ENCODE measurements around the gene SEC24D.
"Not testable (repeated sequence)": the region's sequence is repeated elsewhere in the genome, so short reads cannot be mapped to it uniquely, and the experiment has no call there.

The SEC24D gene

GRCh38 chr4:118811832-118812231 lies 24.1 kb downstream of the SEC24D start:
- DNase-seq (ENCODE audit: low spot score) = no peak

- DNase-seq (ENCODE audit: low spot score) = no peak
These were observed 24.7 kb downstream of the SEC24D start for GRCh38 chr4:118810991-118811764.

- DNase-seq (ENCODE audit: low spot score) = no peak
These were observed 28.3 kb downstream of the SEC24D start for GRCh38 chr4:118807659-118808058.

- no peak for DNase-seq (ENCODE audit: low spot score)
These were observed 32.7 kb downstream of the SEC24D start for GRCh38 chr4:118803253-118803652.

GRCh38 chr4:118801895-118802575 lies 33.9 kb downstream of the SEC24D start:
- no peak for DNase-seq (ENCODE audit: low spot score)

GRCh38 chr4:118799231-118799942 lies 36.5 kb downstream of the SEC24D start:
- no peak for DNase-seq (ENCODE audit: low spot score)

- DNase-seq (ENCODE audit: low spot score) = no peak
These were observed 37.3 kb downstream of the SEC24D start for GRCh38 chr4:118798658-118799057.

- no peak for DNase-seq (ENCODE audit: low spot score)
These were observed 38.3 kb downstream of the SEC24D start for GRCh38 chr4:118797558-118798142.

GRCh38 chr4:118791690-118792446 lies 44.1 kb downstream of the SEC24D start:
- DNase-seq (ENCODE audit: low spot score) = not testable (repeated sequence)

GRCh38 chr4:118790544-118790943 lies 45.4 kb downstream of the SEC24D start:
- no peak for DNase-seq (ENCODE audit: low spot score)

GRCh38 chr4:118788911-118789310 lies 47.0 kb downstream of the SEC24D start:
- DNase-seq (ENCODE audit: low spot score) = no peak

- DNase-seq (ENCODE audit: low spot score) = no peak
These were observed 48.0 kb downstream of the SEC24D start for GRCh38 chr4:118787844-118788380.

- no peak for DNase-seq (ENCODE audit: low spot score)
These were observed 51.1 kb downstream of the SEC24D start for GRCh38 chr4:118784776-118785175.

- DNase-seq (ENCODE audit: low spot score) = no peak
These were observed 52.0 kb downstream of the SEC24D start for GRCh38 chr4:118783887-118784286.

- not testable (repeated sequence) for DNase-seq (ENCODE audit: low spot score)
These were observed 53.0 kb downstream of the SEC24D start for GRCh38 chr4:118782886-118783285.

- not testable (repeated sequence) for DNase-seq (ENCODE audit: low spot score)
These were observed 58.3 kb downstream of the SEC24D start for GRCh38 chr4:118777649-118778048.

GRCh38 chr4:118776955-118777640 lies 58.8 kb downstream of the SEC24D start:
- not testable (repeated sequence) for DNase-seq (ENCODE audit: low spot score)

- DNase-seq (ENCODE audit: low spot score) = no peak
These were observed 59.6 kb downstream of the SEC24D start for GRCh38 chr4:118776157-118776954.

GRCh38 chr4:118775405-118775804 lies 60.5 kb downstream of the SEC24D start:
- no peak for DNase-seq (ENCODE audit: low spot score)

GRCh38 chr4:118774989-118775388 lies 60.9 kb downstream of the SEC24D start:
- DNase-seq (ENCODE audit: low spot score) = no peak
